Ishikawa (cell line): ENCODE data around the gene KCNIP4.

ENCODE experiments used
- CEBPB ChIP-seq: IDR thresholded peaks from 2 replicates; pipeline ENCODE4 v1.6.1; 2012
- CREB1 ChIP-seq: IDR thresholded peaks from 2 replicates; pipeline ENCODE4 v1.6.1; 2012; ENCODE audit warnings: low read depth
- EGR1 ChIP-seq: IDR thresholded peaks from 2 replicates; pipeline ENCODE4 v1.6.1; 2012
- EP300 ChIP-seq: IDR thresholded peaks from 2 replicates; pipeline ENCODE4 v1.6.1; 2012; ENCODE audit warnings: borderline replicate concordance
- FOXM1 ChIP-seq: IDR thresholded peaks from 2 replicates; pipeline ENCODE4 v1.6.1; 2012; ENCODE audit warnings: low read depth, borderline replicate concordance
- MAX ChIP-seq: IDR thresholded peaks from 2 replicates; pipeline ENCODE4 v1.6.1; 2012
- NFIC ChIP-seq: IDR thresholded peaks from 2 replicates; pipeline ENCODE4 v1.6.1; 2012
- RAD21 ChIP-seq: IDR thresholded peaks from 2 replicates; pipeline ENCODE4 v1.6.1; 2012; ENCODE audit warnings: low read depth
- TAF1 ChIP-seq: IDR thresholded peaks from 2 replicates; pipeline ENCODE4 v1.6.1; 2012; ENCODE audit warnings: low read depth, mild to moderate bottlenecking
- TCF12 ChIP-seq: IDR thresholded peaks from 2 replicates; pipeline ENCODE4 v1.6.1; 2012; ENCODE audit warnings: low read depth
- TEAD4 ChIP-seq: IDR thresholded peaks from 2 replicates; pipeline ENCODE4 v1.6.1; 2012
- YY1 ChIP-seq: IDR thresholded peaks from 2 replicates; pipeline ENCODE4 v1.6.1; 2012; ENCODE audit warnings: low read depth
- TF ChIP-seq, protein P1 (sequence below): IDR thresholded peaks from 2 replicates; pipeline ENCODE4 v1.6.1; 2012; ENCODE audit warnings: low read depth, mild to moderate bottlenecking
- TF ChIP-seq, protein P2 (sequence below): IDR thresholded peaks from 2 replicates; pipeline ENCODE4 v1.6.1; 2012

GRCh38 chr4:21130606-21131005 is 818.0 kb downstream of the KCNIP4 start:
- TF ChIP-seq TAF1: no peak
- no peak for TF ChIP-seq MAX
- no peak for TF ChIP-seq EP300
- no peak for TF ChIP-seq RAD21
- TF ChIP-seq, protein P1, sequence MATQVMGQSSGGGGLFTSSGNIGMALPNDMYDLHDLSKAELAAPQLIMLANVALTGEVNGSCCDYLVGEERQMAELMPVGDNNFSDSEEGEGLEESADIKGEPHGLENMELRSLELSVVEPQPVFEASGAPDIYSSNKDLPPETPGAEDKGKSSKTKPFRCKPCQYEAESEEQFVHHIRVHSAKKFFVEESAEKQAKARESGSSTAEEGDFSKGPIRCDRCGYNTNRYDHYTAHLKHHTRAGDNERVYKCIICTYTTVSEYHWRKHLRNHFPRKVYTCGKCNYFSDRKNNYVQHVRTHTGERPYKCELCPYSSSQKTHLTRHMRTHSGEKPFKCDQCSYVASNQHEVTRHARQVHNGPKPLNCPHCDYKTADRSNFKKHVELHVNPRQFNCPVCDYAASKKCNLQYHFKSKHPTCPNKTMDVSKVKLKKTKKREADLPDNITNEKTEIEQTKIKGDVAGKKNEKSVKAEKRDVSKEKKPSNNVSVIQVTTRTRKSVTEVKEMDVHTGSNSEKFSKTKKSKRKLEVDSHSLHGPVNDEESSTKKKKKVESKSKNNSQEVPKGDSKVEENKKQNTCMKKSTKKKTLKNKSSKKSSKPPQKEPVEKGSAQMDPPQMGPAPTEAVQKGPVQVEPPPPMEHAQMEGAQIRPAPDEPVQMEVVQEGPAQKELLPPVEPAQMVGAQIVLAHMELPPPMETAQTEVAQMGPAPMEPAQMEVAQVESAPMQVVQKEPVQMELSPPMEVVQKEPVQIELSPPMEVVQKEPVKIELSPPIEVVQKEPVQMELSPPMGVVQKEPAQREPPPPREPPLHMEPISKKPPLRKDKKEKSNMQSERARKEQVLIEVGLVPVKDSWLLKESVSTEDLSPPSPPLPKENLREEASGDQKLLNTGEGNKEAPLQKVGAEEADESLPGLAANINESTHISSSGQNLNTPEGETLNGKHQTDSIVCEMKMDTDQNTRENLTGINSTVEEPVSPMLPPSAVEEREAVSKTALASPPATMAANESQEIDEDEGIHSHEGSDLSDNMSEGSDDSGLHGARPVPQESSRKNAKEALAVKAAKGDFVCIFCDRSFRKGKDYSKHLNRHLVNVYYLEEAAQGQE: no peak
- TF ChIP-seq YY1: no peak
- TF ChIP-seq CEBPB: no peak
- TF ChIP-seq TCF12: no peak
- TF ChIP-seq, protein P2, sequence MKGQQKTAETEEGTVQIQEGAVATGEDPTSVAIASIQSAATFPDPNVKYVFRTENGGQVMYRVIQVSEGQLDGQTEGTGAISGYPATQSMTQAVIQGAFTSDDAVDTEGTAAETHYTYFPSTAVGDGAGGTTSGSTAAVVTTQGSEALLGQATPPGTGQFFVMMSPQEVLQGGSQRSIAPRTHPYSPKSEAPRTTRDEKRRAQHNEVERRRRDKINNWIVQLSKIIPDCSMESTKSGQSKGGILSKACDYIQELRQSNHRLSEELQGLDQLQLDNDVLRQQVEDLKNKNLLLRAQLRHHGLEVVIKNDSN: no peak
- no peak for TF ChIP-seq NFIC
- TF ChIP-seq CREB1: no peak
- TF ChIP-seq TEAD4: no peak
- TF ChIP-seq EGR1: no peak
- TF ChIP-seq FOXM1: no peak
